H1 (cell line): ENCODE results near the gene SART1. TPM values are rescaled to one million over a fixed set of nuclear protein-coding genes. Genes with fewer than 3 reads are reported as not detected.

Experiments
- GABPA ChIP-seq: IDR thresholded peaks from 2 replicates; pipeline ENCODE4 v1.6.1; 2011; ENCODE audit warnings: mild to moderate bottlenecking, low read length, moderate library complexity, borderline replicate concordance; ENCODE audit not compliant: insufficient read depth
- polyA plus RNA-seq, 7 experiments: library from polyadenylated mRNA; depleted of rRNA in 3 of 7; stranded (reverse) in 5 of 7; unstranded in 2 of 7; fragments of >200 nt in 5 of 7; fragments of 200-250 nt in 2 of 7; gene quantifications; 1 replicate in 5 of 7; 2 replicates in 1 of 7; 4 replicates in 1 of 7; pipeline versions ENCODE4 v1.2.1 to v1.2.3, GENCODE V29; 2011 to 2013; ENCODE audit warnings: missing spikeins in 2 of 7, mixed read lengths in 2 of 7
- total RNA-seq: library from RNA; stranded (reverse); fragmentation: NEBNext Ultra II Directional; extraction: Animal tissue kit (Norgen Biotek cat#: 25700); gene quantifications from 2 replicates; pipeline ENCODE4 v1.2.1, GENCODE V29; 2021

The SART1 gene
- total and polyA plus RNA-seq, 2 of the 8 experiments (the other 6 are each of a cell fraction or from before 2014, with no cell fraction given), result 9.7 to 46.1 TPM

DNA sequence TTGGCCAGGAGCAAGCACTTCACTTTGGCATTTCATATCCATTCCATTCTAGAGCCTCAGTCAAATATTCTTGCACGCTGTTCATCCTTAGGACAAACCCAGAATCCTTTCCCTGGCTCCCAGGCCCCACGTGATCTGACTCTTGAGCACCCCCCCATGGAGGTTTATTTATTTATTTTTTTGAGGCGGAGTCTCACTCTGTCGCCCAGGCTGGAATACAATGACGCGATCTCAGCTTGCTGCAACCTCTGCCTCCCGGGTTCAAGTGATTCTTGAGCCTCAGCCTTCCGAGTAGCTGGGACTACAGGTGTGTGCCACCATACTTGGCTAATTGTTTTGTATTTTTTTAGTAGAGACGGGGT, 29.0 kb upstream of the SART1 start (continued):
- no peak for TF ChIP-seq GABPA
